ENCODE measurements around the gene TSPEAR. TPM values are rescaled to one million over a fixed set of nuclear protein-coding genes. Genes with fewer than 3 reads are reported as not detected.
A peak's percentile ranks its signal among the peaks of the same experiment; 100 is the strongest.

Gene TSPEAR
- total RNA-seq, 1 experiment from 2014 or later, result 0.32 TPM

- Mint-ChIP-seq H3K27ac (ENCODE audit: unreplicated experiment) (peak overlapping the region; percentile 33), H3K4me1 (ENCODE audit: low read depth, unreplicated experiment) (peaks cover 6% of the 10 kb centered on the region), H3K4me3 (ENCODE audit: unreplicated experiment) (no peak overlapping the region), H3K27me3 (ENCODE audit: insufficient read depth, unreplicated experiment) (no peaks in the 10 kb centered on the region), H3K9me3 (ENCODE audit: unreplicated experiment) (peaks cover 20% of the 10 kb centered on the region), H3K36me3 (ENCODE audit: insufficient read depth, unreplicated experiment) (no peaks in the 10 kb centered on the region)
- H3K4me1 ChIP-seq, result no peaks in the 10 kb centered on the region
- CTCF ChIA-PET, result interaction anchor here (0.6 kb wide), 1 partner anchor 20 kb away, joined by 3 read pairs; no protein-coding TSS in a partner anchor
- H3K36me3 ChIP-seq (ENCODE audit: control insufficient read depth, insufficient read depth, low read length), result no peaks in the 10 kb centered on the region
- no peak overlapping the region for H3K4me3 ChIP-seq (ENCODE audit: low read depth, low read length)
- BruUV-seq (replicated peaks), result no TSS peak
- DNase-seq, result no peak
- POLR2A ChIA-PET, result no interaction called here
- intact Hi-C loops (cut with micrococcal nuclease; ENCODE audit: unreplicated experiment), result no loop called here
- no peak for TF ChIP-seq CTCF (IDR thresholded peaks at IDR 0.05; ENCODE audit: insufficient read depth in 1 of 2, low read depth in 1 of 2, low read length in 1 of 2, severe bottlenecking in 1 of 2, unreplicated experiment in 1 of 2)
- peaks cover 14% of the 10 kb centered on the region for H3K9me3 ChIP-seq
- no peaks in the 10 kb centered on the region for H3K27me3 ChIP-seq (replicated peaks; ENCODE audit: control insufficient read depth, insufficient read depth, low read length)
These were observed 221.0 kb downstream of the TSPEAR start for GRCh38 chr21:44490405-44490804.

GRCh38 chr21:44489962-44490361 is 221.4 kb downstream of the TSPEAR start:
- H3K9me3 ChIP-seq, result peaks cover 14% of the 10 kb centered on the region
- Mint-ChIP-seq H3K27ac (ENCODE audit: unreplicated experiment) (peak overlapping the region; percentile 33), H3K4me3 (ENCODE audit: unreplicated experiment) (no peak overlapping the region), H3K27me3 (ENCODE audit: insufficient read depth, unreplicated experiment) (no peaks in the 10 kb centered on the region), H3K36me3 (ENCODE audit: insufficient read depth, unreplicated experiment) (no peaks in the 10 kb centered on the region), H3K9me3 (ENCODE audit: unreplicated experiment) (peaks cover 20% of the 10 kb centered on the region), H3K4me1 (ENCODE audit: low read depth, unreplicated experiment) (peaks cover 6% of the 10 kb centered on the region)
- no peak overlapping the region for H3K4me3 ChIP-seq (ENCODE audit: low read depth, low read length)
- BruUV-seq (replicated peaks), result no TSS peak
- H3K4me1 ChIP-seq, result no peaks in the 10 kb centered on the region
- H3K27me3 ChIP-seq (replicated peaks; ENCODE audit: control insufficient read depth, insufficient read depth, low read length), result no peaks in the 10 kb centered on the region
- H3K36me3 ChIP-seq (ENCODE audit: control insufficient read depth, insufficient read depth, low read length), result no peaks in the 10 kb centered on the region
- TF ChIP-seq CTCF (IDR thresholded peaks at IDR 0.05; ENCODE audit: insufficient read depth in 1 of 2, low read depth in 1 of 2, low read length in 1 of 2, severe bottlenecking in 1 of 2, unreplicated experiment in 1 of 2), result no peak
- POLR2A ChIA-PET, result no interaction called here
- CTCF ChIA-PET, result interaction anchor here (0.6 to 1.2 kb wide), 2 partner anchors 21 to 121 kb away, joined by 3 read pairs; no protein-coding TSS in a partner anchor
- intact Hi-C loops (cut with micrococcal nuclease; ENCODE audit: unreplicated experiment), result no loop called here
- no peak for DNase-seq

- peak in 1 of 2 experiments; percentile 31 for DNase-seq
- Mint-ChIP-seq H3K27me3 (ENCODE audit: insufficient read depth, unreplicated experiment) (no peaks in the 10 kb centered on the region), H3K27ac (ENCODE audit: unreplicated experiment) (no peak overlapping the region), H3K9me3 (ENCODE audit: unreplicated experiment) (peaks cover 18% of the 10 kb centered on the region), H3K4me1 (ENCODE audit: low read depth, unreplicated experiment) (peaks cover 6% of the 10 kb centered on the region), H3K36me3 (ENCODE audit: insufficient read depth, unreplicated experiment) (peaks cover 2% of the 10 kb centered on the region), H3K4me3 (ENCODE audit: unreplicated experiment) (no peak overlapping the region)
- Histone ChIP-seq H3K36me3 (ENCODE audit: control insufficient read depth, insufficient read depth, low read length) (no peaks in the 10 kb centered on the region; the same call in 1 of the 2 replicates), H3K27me3 (replicated peaks; ENCODE audit: control insufficient read depth, insufficient read depth, low read length) (no peaks in the 10 kb centered on the region), H3K4me1 (peaks cover 8% of the 10 kb centered on the region), H3K4me3 (ENCODE audit: low read depth, low read length) (no peak overlapping the region), H3K9me3 (peaks cover 12% of the 10 kb centered on the region)
- BruUV-seq (replicated peaks), result no TSS peak
- intact Hi-C loops (cut with micrococcal nuclease; ENCODE audit: unreplicated experiment), result no loop called here
- TF ChIP-seq CTCF (IDR thresholded peaks at IDR 0.05; ENCODE audit: insufficient read depth in 1 of 2, low read depth in 1 of 2, low read length in 1 of 2, severe bottlenecking in 1 of 2, unreplicated experiment in 1 of 2), result peak; percentile 37 to 56
- POLR2A ChIA-PET, result no interaction called here
- CTCF ChIA-PET, result interaction anchor here (0.6 kb wide), 1 partner anchor 1737 kb away, joined by 3 read pairs; no protein-coding TSS in a partner anchor
These were observed 223.5 kb downstream of the TSPEAR start for GRCh38 chr21:44487831-44488230.

Measured in Caco-2 (cell line).